NCI-H2029 treated with DMSO at 0.1 percent for 48 hours (cell line): ENCODE measurements around the gene ADAMTS20.

ENCODE experiments used
- DNase-seq: peaks from one replicate; lab custom pipeline; 2025; lab: John Stamatoyannopoulos, UW

Gene ADAMTS20

DNA sequence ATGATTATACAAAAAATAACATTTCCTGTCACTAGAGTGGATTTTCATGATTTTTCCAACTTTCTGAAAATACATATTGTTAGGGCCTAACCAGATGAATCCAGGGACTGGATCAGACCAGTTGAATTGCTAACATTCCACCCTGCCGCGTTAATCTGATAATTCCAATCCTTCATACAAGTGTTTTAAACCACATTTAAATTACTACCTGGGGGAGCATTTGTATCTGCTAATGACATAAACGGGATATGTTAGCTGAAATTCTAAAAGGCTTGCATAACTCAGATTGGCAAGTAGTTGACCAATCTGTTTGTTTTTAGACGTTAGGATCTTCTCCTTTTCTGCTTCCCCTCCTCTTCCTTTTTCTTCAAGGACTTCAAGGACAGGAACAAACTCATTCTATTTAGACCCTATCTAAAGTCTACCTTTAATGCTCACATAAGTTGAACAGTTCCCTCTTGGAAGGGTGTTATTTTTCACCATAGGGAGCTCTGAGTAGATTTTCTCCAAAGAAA, 239.0 kb downstream of the ADAMTS20 start:
- DNase-seq, result no peak

DNA sequence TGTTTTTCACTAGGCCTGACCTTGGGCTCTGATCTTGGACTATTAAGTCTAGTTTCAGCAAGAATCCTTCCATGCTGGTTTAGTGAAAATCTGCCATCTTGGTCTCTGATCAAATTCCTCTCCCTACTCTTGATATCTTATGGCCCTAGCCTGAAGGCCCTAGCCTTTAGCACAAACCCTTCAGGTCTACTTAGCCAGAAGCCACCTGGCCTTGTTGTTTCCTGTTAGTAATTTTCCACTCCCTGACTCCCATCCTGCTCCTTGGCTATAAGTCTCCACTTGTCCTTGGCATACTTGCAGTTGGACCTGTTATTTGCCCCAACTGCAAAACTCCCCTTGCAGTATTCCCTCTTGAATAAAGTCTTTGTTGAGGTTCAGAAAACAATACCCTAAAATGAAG, 241.4 kb downstream of the ADAMTS20 start:
- DNase-seq, result no peak

DNA sequence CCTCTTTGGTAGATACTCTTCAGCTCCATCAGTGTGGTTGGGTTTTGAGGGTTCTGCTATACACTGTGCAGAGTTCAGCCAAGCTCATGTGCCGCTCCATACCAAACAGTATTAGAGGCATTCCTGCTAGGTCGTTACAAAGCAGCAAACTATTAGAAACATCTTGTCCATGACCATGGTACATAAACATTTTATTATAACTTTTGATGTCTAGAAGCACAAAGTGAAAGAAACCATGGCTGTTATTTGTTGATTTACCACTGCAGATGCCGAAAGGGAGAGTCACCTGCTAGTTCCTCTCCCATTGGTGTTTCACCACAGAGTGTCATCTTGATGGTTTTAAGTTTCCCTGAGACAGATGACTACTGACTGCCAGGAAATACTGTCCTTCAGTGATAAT, 242.0 kb downstream of the ADAMTS20 start:
- DNase-seq, result no peak

DNA sequence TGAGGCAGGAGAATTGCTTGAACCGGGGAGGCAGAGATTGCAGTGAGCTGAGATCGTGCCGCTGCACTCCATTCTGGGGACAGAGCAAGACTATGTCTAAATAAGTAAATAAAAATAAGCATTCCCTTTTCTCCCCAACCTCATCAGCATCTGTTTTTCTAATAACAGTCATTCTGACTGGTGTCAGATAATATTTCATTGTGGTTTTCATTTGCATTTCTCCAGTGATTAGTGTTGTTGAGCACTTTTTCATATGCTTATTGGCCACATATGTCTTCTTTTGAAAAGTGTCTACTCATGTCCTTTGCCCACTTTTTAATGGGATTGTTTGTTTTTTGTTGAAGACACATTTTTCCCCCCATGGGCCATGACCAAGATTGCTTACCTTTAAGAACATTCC, 243.2 kb downstream of the ADAMTS20 start:
- no peak for DNase-seq

DNA sequence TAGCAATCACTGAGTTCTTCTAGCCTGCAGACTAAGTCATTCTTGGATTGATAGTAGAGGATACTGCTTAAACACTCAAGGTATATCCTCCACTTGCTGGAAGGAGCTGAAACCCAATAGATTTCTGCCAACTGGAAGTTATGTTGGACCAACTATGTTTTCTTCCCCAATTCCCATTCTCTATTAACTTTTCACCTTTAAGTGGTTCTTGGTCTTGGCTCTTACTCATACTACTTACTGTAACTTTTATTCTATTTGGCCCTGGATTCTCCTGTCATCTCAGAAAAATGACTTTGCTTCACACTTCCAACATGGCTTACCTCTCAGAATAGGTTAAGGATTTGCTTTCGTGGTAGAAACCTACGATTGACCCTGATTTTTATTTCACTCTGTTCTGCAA, 244.9 kb downstream of the ADAMTS20 start:
- DNase-seq, result no peak

DNA sequence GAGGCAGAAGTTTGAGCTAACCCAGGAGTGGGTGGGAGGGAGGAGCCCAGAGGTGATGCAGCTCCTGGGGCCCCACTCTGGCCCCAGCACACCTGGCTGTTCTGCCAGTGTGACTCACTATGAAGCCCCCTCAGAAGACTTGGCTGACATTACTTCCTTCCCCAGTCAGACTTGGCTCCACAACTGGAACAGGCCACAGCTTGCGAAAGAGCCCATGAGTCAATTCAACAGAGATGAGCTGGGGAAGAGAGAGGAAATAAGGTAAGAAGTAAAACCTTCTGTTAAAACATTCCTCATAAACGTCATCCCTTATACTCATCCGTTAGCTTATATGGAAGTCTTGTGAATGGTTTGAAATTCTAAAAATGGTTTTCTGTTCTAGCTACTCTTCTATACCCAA, 245.9 kb downstream of the ADAMTS20 start:
- DNase-seq, result no peak

DNA sequence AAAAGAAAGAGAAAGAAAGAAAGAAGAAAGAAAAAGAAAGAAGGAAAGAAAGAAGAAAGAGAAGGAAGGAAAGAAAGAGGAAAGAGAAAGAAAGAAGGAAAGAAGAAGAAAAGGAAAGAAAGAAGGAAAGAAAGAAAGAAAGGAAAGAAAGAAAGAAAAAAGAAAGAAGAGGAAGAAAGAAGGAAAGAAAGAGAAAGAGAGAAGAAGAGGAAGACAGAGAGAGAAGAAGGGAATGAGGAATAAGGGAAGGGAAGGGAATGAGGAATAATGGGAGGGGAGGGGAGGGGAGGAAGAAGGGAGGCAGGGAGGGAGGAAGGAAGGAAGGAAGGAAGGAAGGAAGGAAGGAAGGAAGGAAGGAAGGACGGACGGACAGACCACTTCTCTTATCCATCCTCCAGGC, 246.9 kb downstream of the ADAMTS20 start:
- DNase-seq, result no peak
